ENCODE measurements around the gene POMGNT1. TPM values are rescaled to one million over a fixed set of nuclear protein-coding genes. Genes with fewer than 3 reads are reported as not detected.

POMGNT1 gene
- total RNA-seq, 1 donor from 2014 or later = 75.1 TPM

DNA sequence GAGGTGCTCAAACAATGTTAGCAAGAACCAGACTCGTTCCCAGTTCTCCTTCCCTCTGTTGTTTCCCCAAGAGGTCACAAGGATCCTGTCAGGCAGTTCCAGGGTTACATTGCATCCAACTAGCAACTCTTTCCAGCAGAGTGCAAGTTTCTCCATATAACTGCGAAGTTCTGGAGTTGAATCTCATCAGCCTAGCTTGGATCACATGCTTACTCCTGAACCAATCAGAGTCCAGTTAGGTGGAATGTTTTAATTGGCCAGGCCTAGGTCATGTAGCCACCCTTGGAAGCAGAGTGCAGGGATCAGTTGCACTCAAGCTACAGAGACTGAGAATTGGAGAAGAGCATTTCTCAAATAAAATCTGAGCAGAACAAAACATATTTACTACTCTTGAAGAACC is 49.9 kb downstream of the POMGNT1 start:
- intact Hi-C loops (cut with micrococcal nuclease) = no loop called here
- H3K27ac Mint-ChIP-seq = no peak overlapping the region
- H3K4me1 Mint-ChIP-seq = no peaks in the 10 kb centered on the region
- no peak for DNase-seq
- no peak overlapping the region for H3K4me3 Mint-ChIP-seq
- H3K9me3 Mint-ChIP-seq = no peaks in the 10 kb centered on the region
- no peaks in the 10 kb centered on the region for H3K36me3 Mint-ChIP-seq (ENCODE audit: low read depth)
- H3K27me3 Mint-ChIP-seq = peaks cover 2% of the 10 kb centered on the region

Other genes starting within 250 kb of the POMGNT1 start
- 2.4 and 3.2 TPM in 2 replicates for gene PIK3R3, start 65.8 kb downstream of the POMGNT1 start, total RNA-seq
- not detected in 2 replicates for gene TSPAN1, start 23.3 kb downstream of the POMGNT1 start, total RNA-seq
- not detected in 2 replicates for gene P3R3URF, start 21.9 kb downstream of the POMGNT1 start, total RNA-seq
- 0.12 and 0.21 TPM in 2 replicates for gene LURAP1, start 4.9 kb upstream of the POMGNT1 start, total RNA-seq
- 55.5 and 59.6 TPM in 2 replicates for gene RAD54L, start 49.3 kb upstream of the POMGNT1 start, total RNA-seq
- gene LRRC41, start 105.2 kb upstream of the POMGNT1 start, total RNA-seq = 63.1 and 64.6 TPM in 2 replicates
- 283 and 306 TPM in 2 replicates for gene UQCRH, start 105.3 kb upstream of the POMGNT1 start, total RNA-seq
- gene NSUN4, start 142.4 kb upstream of the POMGNT1 start, total RNA-seq = 40.4 and 46.5 TPM in 2 replicates
- gene FAAH, start 195.9 kb upstream of the POMGNT1 start, total RNA-seq = 4.6 and 6.8 TPM in 2 replicates